CD14-positive monocyte (primary cell): ENCODE data around the gene CAPG. TPM values are rescaled to one million over a fixed set of nuclear protein-coding genes. Genes with fewer than 3 reads are reported as not detected.

Source experiments
- DNase-seq, 3 donors: peaks; one replicate each; pipeline ENCODE4 v3.0.0-alpha.2; 2011 to 2022
- H2AFZ ChIP-seq: 2 replicates; pipeline ENCODE4 v1.6.0; 2012; ENCODE audit warnings: mild to moderate bottlenecking, low read depth, low read length, inconsistent platforms; ENCODE audit not compliant: insufficient read depth, poor library complexity, severe bottlenecking
- H3K27ac ChIP-seq, 2 donors: 1 replicate in 1 of 2; 2 replicates in 1 of 2; pipeline ENCODE4 v1.5.1; 2012 to 2013; ENCODE audit warnings: low read length in 2 of 2, control low read depth in 1 of 2, inconsistent platforms in 1 of 2, low read depth in 1 of 2, mild to moderate bottlenecking in 1 of 2
- H3K27me3 ChIP-seq, 2 donors: one replicate each; pipeline versions ENCODE4 v1.6.0 to v1.6.1; 2011 to 2013; ENCODE audit warnings: low read length in 2 of 2; ENCODE audit not compliant: control insufficient read depth in 2 of 2, insufficient read depth in 2 of 2
- H3K36me3 ChIP-seq, 2 donors: replicated peaks in 1 of 2; 1 replicate in 1 of 2; 2 replicates in 1 of 2; pipeline versions ENCODE4 v1.5.1 to v1.6.1; 2012 to 2013; ENCODE audit warnings: low read length in 2 of 2, control low read depth in 1 of 2, inconsistent platforms in 1 of 2, mild to moderate bottlenecking in 1 of 2; ENCODE audit not compliant: insufficient read depth in 2 of 2, control insufficient read depth in 1 of 2
- H3K4me1 ChIP-seq, 2 donors: 1 replicate in 1 of 2; 2 replicates in 1 of 2; pipeline versions ENCODE4 v1.5.1 to v1.6.1; 2012 to 2013; ENCODE audit warnings: low read length in 2 of 2, control low read depth in 1 of 2, inconsistent platforms in 1 of 2, mild to moderate bottlenecking in 1 of 2, moderate library complexity in 1 of 2; ENCODE audit not compliant: insufficient read depth in 2 of 2, control insufficient read depth in 1 of 2
- H3K4me2 ChIP-seq: replicated peaks from 2 replicates; pipeline ENCODE3; 2012; ENCODE audit warnings: low read length, moderate library complexity, mild to moderate bottlenecking; ENCODE audit not compliant: poor library complexity, severe bottlenecking; ENCODE audit errors: extremely low read depth
- H3K4me3 ChIP-seq, 3 experiments: fragments of 200-600 bp in 1 of 3; sonication (generic) in 1 of 3; replicated peaks in 1 of 3; 1 replicate in 2 of 3; 2 replicates in 1 of 3; pipeline ENCODE4 v1.5.1; 2011 to 2013; ENCODE audit warnings: low read length in 3 of 3, mild to moderate bottlenecking in 3 of 3, control low read depth in 2 of 3, low read depth in 2 of 3, inconsistent platforms in 1 of 3, moderate library complexity in 1 of 3
- H3K79me2 ChIP-seq: 2 replicates; pipeline ENCODE4 v1.6.0; 2012; ENCODE audit warnings: mild to moderate bottlenecking, control low read depth, inconsistent platforms, low read length, moderate library complexity; ENCODE audit not compliant: insufficient read depth
- H3K9ac ChIP-seq: 2 replicates; pipeline ENCODE4 v1.6.0; 2017; ENCODE audit warnings: low read length, mild to moderate bottlenecking; ENCODE audit not compliant: insufficient read depth, poor library complexity, severe bottlenecking
- H3K9me3 ChIP-seq, 2 donors: replicated peaks in 1 of 2; 1 replicate in 1 of 2; 2 replicates in 1 of 2; pipeline versions ENCODE4 v1.5.1 to v1.6.1; 2012 to 2013; ENCODE audit warnings: low read length in 2 of 2, control low read depth in 1 of 2; ENCODE audit not compliant: control insufficient read depth in 1 of 2, insufficient read depth in 1 of 2
- H4K20me1 ChIP-seq: 2 replicates; pipeline ENCODE4 v1.6.0; 2012; ENCODE audit warnings: mild to moderate bottlenecking, low read length, control low read depth, moderate library complexity; ENCODE audit not compliant: insufficient read depth
- H3K27ac Mint-ChIP-seq, 7 donors: one replicate each; pipeline ENCODE4 v1.8.0; 2020; ENCODE audit warnings: mild to moderate bottlenecking in 7 of 7, mixed read lengths in 7 of 7, moderate library complexity in 6 of 7, inconsistent platforms in 2 of 7
- H3K27me3 Mint-ChIP-seq, 3 donors: one replicate each; pipeline ENCODE4 v1.8.0; 2021 to 2022; ENCODE audit warnings: low read depth in 3 of 3, mild to moderate bottlenecking in 3 of 3, mixed read lengths in 3 of 3, moderate library complexity in 3 of 3, inconsistent platforms in 1 of 3
- H3K36me3 Mint-ChIP-seq, 2 donors: one replicate each; pipeline ENCODE4 v1.8.0; 2020; ENCODE audit warnings: mixed read lengths in 2 of 2, inconsistent platforms in 1 of 2, mild to moderate bottlenecking in 1 of 2
- H3K4me1 Mint-ChIP-seq: one replicate; pipeline ENCODE4 v1.8.0; 2020; ENCODE audit warnings: mild to moderate bottlenecking, mixed read lengths
- H3K4me3 Mint-ChIP-seq, 2 donors: one replicate each; pipeline ENCODE4 v1.8.0; 2020; ENCODE audit warnings: mild to moderate bottlenecking in 2 of 2, mixed read lengths in 2 of 2, moderate library complexity in 1 of 2
- H3K9me3 Mint-ChIP-seq, 7 donors: one replicate each; pipeline ENCODE4 v1.8.0; 2020 to 2022; ENCODE audit warnings: mixed read lengths in 7 of 7, mild to moderate bottlenecking in 6 of 7, moderate library complexity in 6 of 7, inconsistent platforms in 2 of 7
- CTCF ChIP-seq: fragments of 200-600 bp; IDR thresholded peaks from one replicate; pipeline ENCODE4 v1.8.0; 2022; ENCODE audit warnings: antibody characterized with exemption, mild to moderate bottlenecking
- WGBS: methylation state at CpG from one replicate; pipeline ENCODE4 v1.1.5; 2013; ENCODE audit warnings: missing lambda C conversion rate; ENCODE audit not compliant: insufficient coverage; 5-methylcytosine and 5-hydroxymethylcytosine counted together
- intact Hi-C, 2 donors: fragments of 100-400 bp; cut with micrococcal nuclease; formaldehyde crosslinking; loops; one replicate each; pipeline versions ENCODE4 v1.15.0 to v1.15.1; 2023
- polyA plus RNA-seq, 3 donors: library from polyadenylated mRNA; depleted of rRNA in 1 of 3; unstranded in 2 of 3; stranded (reverse) in 1 of 3; fragments of 300-500 nt in 2 of 3; fragments of >200 nt in 1 of 3; fragmentation: Illumina TruSeq in 2 of 3; gene quantifications; 1 replicate in 2 of 3; 2 replicates in 1 of 3; pipeline ENCODE4 v1.2.3, GENCODE V29; 2012 to 2021

Gene CAPG
- polyA plus RNA-seq, 3 donors, result 474 to 847 (median 631) TPM

- peaks cover 0 to 6% (median 3%) of the 10 kb centered on the region in 3 donors for H3K27me3 Mint-ChIP-seq
- Histone ChIP-seq H3K9me3 (no peaks in the 10 kb centered on the region), H2AFZ (peak overlapping the region; percentile 75), H3K27ac (peak overlapping the region; percentile 85 to 90), H3K9ac (peak overlapping the region; percentile 84), H3K4me1 (peaks cover 83 to 100% of the 10 kb centered on the region in 2 donors), H3K79me2 (peaks cover 67% of the 10 kb centered on the region), H3K4me2 (peak overlapping the region; percentile 97), H3K27me3 (no peaks in the 10 kb centered on the region), H4K20me1 (no peaks in the 10 kb centered on the region), H3K36me3 (no peaks in the 10 kb centered on the region), H3K4me3 (peak overlapping the region in 2 of 3 experiments; percentile 66 to 89)
- H3K9me3 Mint-ChIP-seq, result no peaks in the 10 kb centered on the region
- H3K36me3 Mint-ChIP-seq, result peaks cover 0 to 7% of the 10 kb centered on the region in 2 donors
- peaks cover 93% of the 10 kb centered on the region for H3K4me1 Mint-ChIP-seq
- 79% methylated on average over 9 of the region's 13 CpGs for WGBS
- TF ChIP-seq CTCF, result no peak
- DNase-seq, result peak in 2 of 3 donors; percentile 51 to 66
- H3K4me3 Mint-ChIP-seq, result peak overlapping the region; percentile 86 to 95
- intact Hi-C loops, result loop anchor here in 1 of 2 donors (10.0 kb wide), 2 partner anchors 204 to 1154 kb away; partner anchors contain the start of genes C2orf68, CHMP3 and USP39
- H3K27ac Mint-ChIP-seq, result peak overlapping the region; percentile 93 to 96 (median 95)
Observed at GRCh38 chr2:85410584-85411404, 628 bp upstream of the CAPG start.

DNA sequence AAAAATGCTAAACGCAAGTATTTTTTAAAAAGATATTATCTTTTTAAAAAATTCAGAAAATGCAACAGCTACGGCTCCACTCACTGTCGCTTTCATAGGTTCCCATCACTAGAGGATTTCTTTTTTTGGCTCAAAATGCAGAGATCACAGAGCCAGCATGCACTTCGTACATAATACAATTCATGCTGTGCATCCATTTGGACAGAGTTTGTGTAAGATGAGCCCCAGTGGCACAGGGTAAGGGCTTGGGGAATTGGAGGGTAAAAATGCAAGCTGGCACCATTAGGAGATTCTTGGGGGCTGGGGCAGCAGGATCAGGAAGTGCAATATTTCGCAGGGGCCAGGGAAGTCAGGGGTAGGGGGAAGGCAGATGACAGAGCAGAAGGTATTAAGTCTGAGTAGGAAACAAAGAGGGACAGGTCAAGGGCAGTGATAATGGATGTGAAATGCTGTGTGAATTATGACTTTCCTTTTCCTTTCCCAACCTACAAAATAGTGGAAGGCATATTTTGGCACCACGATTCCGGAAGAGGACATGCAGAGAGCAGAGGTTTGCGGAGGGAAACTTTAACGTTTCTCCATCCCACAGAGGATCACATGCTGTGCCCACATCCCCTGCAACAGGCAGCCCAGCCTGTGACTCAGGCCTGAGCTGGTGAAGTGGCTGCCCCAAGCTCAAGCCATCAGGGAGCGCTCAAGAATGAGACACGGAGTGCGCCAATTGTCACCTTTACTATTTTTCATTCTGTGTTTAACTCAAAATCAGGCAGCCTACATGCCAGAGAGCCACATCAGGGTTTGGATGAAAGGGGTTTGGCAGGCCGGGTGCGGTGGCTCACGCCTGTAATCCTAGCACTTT, 4.7 kb downstream of the CAPG start:
- peak overlapping the region; percentile 77 to 86 for H3K4me3 Mint-ChIP-seq
- 7% methylated on average over 5 of the region's 15 CpGs for WGBS
- intact Hi-C loops, result loop anchor here in 1 of 2 donors (10.0 kb wide), 1 partner anchor 81 kb away; the partner anchor contains the start of gene TGOLN2
- peaks cover 0 to 2% of the 10 kb centered on the region in 2 donors for H3K9me3 ChIP-seq
- peaks cover 14% of the 10 kb centered on the region for H4K20me1 ChIP-seq
- H2AFZ ChIP-seq, result peak overlapping the region; percentile 21
- peak overlapping the region; percentile 90 for H3K27ac ChIP-seq
- H3K4me1 ChIP-seq, result peaks cover 67 to 79% of the 10 kb centered on the region in 2 donors
- peak overlapping the region; percentile 65 for H3K9ac ChIP-seq
- H3K9me3 Mint-ChIP-seq, result peaks cover 0 to 10% (median 2%) of the 10 kb centered on the region in 7 donors
- H3K27ac Mint-ChIP-seq, result peak overlapping the region; percentile 93 to 99 (median 96)
- H3K4me3 ChIP-seq, result peak overlapping the region; percentile 22 to 89 (median 42)
- H3K27me3 Mint-ChIP-seq, result no peaks in the 10 kb centered on the region
- TF ChIP-seq CTCF, result no peak
- peak overlapping the region; percentile 75 for H3K4me2 ChIP-seq
- H3K27me3 ChIP-seq, result no peaks in the 10 kb centered on the region
- peaks cover 95% of the 10 kb centered on the region for H3K79me2 ChIP-seq
- H3K36me3 Mint-ChIP-seq, result peaks cover 24% of the 10 kb centered on the region in 2 donors
- peaks cover 15 to 18% of the 10 kb centered on the region in 2 donors for H3K36me3 ChIP-seq
- DNase-seq, result peak; percentile 93 to 97 (median 95)
- H3K4me1 Mint-ChIP-seq, result peaks cover 71% of the 10 kb centered on the region
